Measurements from ENCODE around the gene KIAA0319L. TPM values are rescaled to one million over a fixed set of nuclear protein-coding genes. Genes with fewer than 3 reads are reported as not detected.

Gene KIAA0319L
- total RNA-seq (2022; extraction: Qiagen RNA extraction), result 13.2 to 16.2 TPM (median 14.9 TPM) in 5 replicates

GRCh38 chr1:35557118-35557610, at the start of gene KIAA0319L:
Gene KIAA0319L, minus strand, starts transcription at chr1:35557403. Its CDS starts 2,912 bp downstream, at chr1:35554491.

GRCh38 chr1:35573198-35574124, 16.3 kb upstream of the KIAA0319L start, which contains the start of gene TFAP2E:
Gene TFAP2E, plus strand, starts transcription at chr1:35573314. Its CDS starts 264 bp downstream, at chr1:35573578.

DNA sequence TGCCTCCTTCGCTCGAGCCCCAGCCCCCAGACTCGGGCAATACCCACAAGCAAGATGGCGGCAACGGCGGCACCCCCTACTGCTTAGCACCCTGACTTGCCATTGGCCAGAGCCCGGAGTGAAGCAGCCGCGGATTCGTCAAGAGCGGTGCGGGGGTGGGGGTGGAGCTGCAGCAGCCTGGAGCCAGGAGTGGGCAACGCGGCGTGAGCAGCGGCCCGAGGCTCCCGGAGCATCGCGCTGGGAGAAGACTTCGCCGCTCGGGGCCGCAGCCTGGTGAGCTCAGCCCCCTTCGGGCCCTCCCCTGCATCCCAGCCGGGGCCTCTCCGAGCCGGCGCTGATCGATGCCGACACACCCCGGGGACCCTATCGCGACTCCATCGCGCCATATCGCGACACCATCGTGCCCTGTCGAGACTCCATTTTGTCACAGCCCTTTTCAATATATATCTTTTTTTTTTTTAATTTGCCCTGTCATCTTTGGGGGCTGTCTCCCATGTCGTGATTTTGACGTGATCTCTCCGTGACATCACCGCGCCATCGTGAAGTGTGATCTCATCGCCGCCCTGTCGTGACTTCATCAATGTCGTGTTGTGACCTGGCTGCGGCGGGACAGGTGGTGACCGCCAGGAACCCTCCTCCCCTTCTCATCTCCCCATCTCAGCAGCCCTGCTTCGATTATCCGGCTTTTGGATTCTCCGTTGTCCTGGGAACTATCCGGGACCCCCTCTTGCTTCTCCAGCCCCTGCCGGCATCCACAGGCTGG, 589 bp upstream of the KIAA0319L start, which contains the start of gene NCDN:
NCDN (plus strand) TSS at position 189 of the 763 bp plus-strand sequence; CDS start at position 581, 392 bp downstream.

Other genes starting within 250 kb of the KIAA0319L start
- 11.4 to 18.1 TPM (median 17.3 TPM) in 5 replicates for gene NCDN, start 396 bp upstream of the KIAA0319L start, total RNA-seq (2022; extraction: Qiagen RNA extraction)
- gene TFAP2E, start 15.9 kb upstream of the KIAA0319L start, total RNA-seq (2022; extraction: Qiagen RNA extraction), result 0.46 to 0.83 TPM (median 0.81 TPM) in 5 replicates
- 78.1 to 108 TPM (median 102 TPM) in 5 replicates for gene PSMB2, start 84.1 kb upstream of the KIAA0319L start, total RNA-seq (2022; extraction: Qiagen RNA extraction)
- gene C1orf216, start 161.5 kb upstream of the KIAA0319L start, total RNA-seq (2022; extraction: Qiagen RNA extraction), result 13.1 to 15.5 TPM (median 14.1 TPM) in 5 replicates
- 8.5 to 14.9 TPM (median 10.1 TPM) in 5 replicates for gene CLSPN, start 212.6 kb upstream of the KIAA0319L start, total RNA-seq (2022; extraction: Qiagen RNA extraction)

All from A549 treated with CORT108297 at 1 μM for 4 hours (cell line).